Liver (tissue), 9 donors: ENCODE measurements around the gene CPT1B. TPM values are rescaled to one million over a fixed set of nuclear protein-coding genes. Genes with fewer than 3 reads are reported as not detected.
A peak's percentile ranks its signal among the peaks of the same experiment; 100 is the strongest.

Experiments used
- DNase-seq: peaks from one replicate; pipeline ENCODE4 v3.0.0-alpha.2; 2017; ENCODE audit warnings: low spot score
- H3K27ac ChIP-seq, 2 donors: one replicate each; pipeline ENCODE4 v1.7.0; 2013; ENCODE audit warnings: inconsistent platforms in 2 of 2, low read length in 2 of 2, control low read depth in 1 of 2, low read depth in 1 of 2, mild to moderate bottlenecking in 1 of 2
- H3K27me3 ChIP-seq, 4 donors: one replicate each; pipeline versions ENCODE4 v1.6.1 to v1.7.0; 2013; ENCODE audit warnings: low read length in 3 of 4, inconsistent platforms in 1 of 4, mild to moderate bottlenecking in 1 of 4, moderate library complexity in 1 of 4; ENCODE audit not compliant: control insufficient read depth in 4 of 4, insufficient read depth in 4 of 4
- H3K36me3 ChIP-seq, 4 donors: one replicate each; pipeline versions ENCODE4 v1.6.1 to v1.7.0; 2013; ENCODE audit warnings: low read length in 3 of 4, mild to moderate bottlenecking in 3 of 4, low read depth in 1 of 4, moderate library complexity in 1 of 4; ENCODE audit not compliant: control insufficient read depth in 4 of 4, insufficient read depth in 3 of 4
- H3K4me1 ChIP-seq, 4 donors: one replicate each; pipeline versions ENCODE4 v1.6.1 to v1.7.0; 2013; ENCODE audit warnings: low read length in 3 of 4, mild to moderate bottlenecking in 3 of 4, moderate library complexity in 1 of 4; ENCODE audit not compliant: control insufficient read depth in 4 of 4, insufficient read depth in 4 of 4
- H3K4me3 ChIP-seq, 3 donors: one replicate each; pipeline versions ENCODE4 v1.6.1 to v1.7.0; 2013; ENCODE audit warnings: low read length in 3 of 3, control low read depth in 1 of 3, low read depth in 1 of 3, mild to moderate bottlenecking in 1 of 3
- H3K9ac ChIP-seq, 2 donors: one replicate each; pipeline ENCODE4 v1.7.0; 2013; ENCODE audit warnings: low read length in 2 of 2, mild to moderate bottlenecking in 2 of 2, moderate library complexity in 2 of 2, control low read depth in 1 of 2, low read depth in 1 of 2
- H3K9me3 ChIP-seq, 4 donors: one replicate each; pipeline versions ENCODE4 v1.6.1 to v1.7.0; 2013; ENCODE audit warnings: low read length in 3 of 4; ENCODE audit not compliant: control insufficient read depth in 4 of 4
- CTCF ChIP-seq: fragments of 150-350 bp; IDR thresholded peaks from 2 replicates; pipeline ENCODE4 v1.5.1; 2017; ENCODE audit warnings: improper control_type of control experiment, low read depth, low read length; ENCODE audit not compliant: missing input control
- EGR1 ChIP-seq, 2 donors: IDR thresholded peaks; 2 replicates each; pipeline ENCODE4 v1.6.1; 2016 to 2018; ENCODE audit warnings: antibody characterized with exemption in 2 of 2, low read depth in 2 of 2
- FOXA1 ChIP-seq: IDR thresholded peaks from 2 replicates; pipeline ENCODE4 v1.6.1; 2016; ENCODE audit warnings: antibody characterized with exemption
- FOXA2 ChIP-seq: IDR thresholded peaks from 2 replicates; pipeline ENCODE4 v1.6.1; 2016; ENCODE audit warnings: antibody characterized with exemption
- GABPA ChIP-seq, 2 donors: IDR thresholded peaks in 1 of 2; conservative IDR thresholded peaks in 1 of 2; 2 replicates each; pipeline ENCODE4 v1.6.1; 2016; ENCODE audit warnings: antibody characterized with exemption in 2 of 2, mild to moderate bottlenecking in 1 of 2, moderate library complexity in 1 of 2
- HNF4A ChIP-seq, 2 donors: conservative IDR thresholded peaks; 2 replicates each; pipeline ENCODE4 v1.6.1; 2016; ENCODE audit warnings: antibody characterized with exemption in 2 of 2, mild to moderate bottlenecking in 2 of 2
- HNF4G ChIP-seq: IDR thresholded peaks from 2 replicates; pipeline ENCODE4 v1.6.1; 2016; ENCODE audit warnings: antibody characterized with exemption
- JUND ChIP-seq, 2 donors: IDR thresholded peaks; 2 replicates each; pipeline ENCODE4 v1.6.1; 2016; ENCODE audit warnings: antibody characterized with exemption in 2 of 2
- MAX ChIP-seq: IDR thresholded peaks from 2 replicates; pipeline ENCODE4 v1.6.1; 2016; ENCODE audit warnings: antibody characterized with exemption
- NR2F2 ChIP-seq: IDR thresholded peaks from 2 replicates; pipeline ENCODE4 v1.6.1; 2016; ENCODE audit warnings: antibody characterized with exemption
- RAD21 ChIP-seq, 2 donors: IDR thresholded peaks; 2 replicates each; pipeline ENCODE4 v1.6.1; 2016; ENCODE audit warnings: antibody characterized with exemption in 2 of 2, mild to moderate bottlenecking in 2 of 2
- REST ChIP-seq: IDR thresholded peaks from 2 replicates; pipeline ENCODE4 v1.6.1; 2016; ENCODE audit warnings: antibody characterized with exemption, mild to moderate bottlenecking
- RXRA ChIP-seq, 2 donors: IDR thresholded peaks; 2 replicates each; pipeline ENCODE4 v1.6.1; 2017 to 2018; ENCODE audit warnings: antibody characterized with exemption in 2 of 2, mild to moderate bottlenecking in 1 of 2
- SP1 ChIP-seq: IDR thresholded peaks from 2 replicates; pipeline ENCODE4 v1.6.1; 2018; ENCODE audit warnings: antibody characterized with exemption, mild to moderate bottlenecking
- TAF1 ChIP-seq: conservative IDR thresholded peaks from 2 replicates; pipeline ENCODE4 v1.6.1; 2016; ENCODE audit warnings: antibody characterized with exemption, mild to moderate bottlenecking
- YY1 ChIP-seq: IDR thresholded peaks from 2 replicates; pipeline ENCODE4 v1.6.1; 2016; ENCODE audit warnings: antibody characterized with exemption, mild to moderate bottlenecking
- WGBS: extraction: QIAGEN DNeasy Blood & Tissue Kit; methylation state at CpG from one replicate; pipeline ENCODE4 v1.1.7; 2013; 5-methylcytosine and 5-hydroxymethylcytosine counted together
- polyA plus RNA-seq, 2 donors: library from polyadenylated mRNA; stranded (reverse) in 1 of 2; unstranded in 1 of 2; fragments of 200-250 nt in 1 of 2; fragments of >200 nt in 1 of 2; fragmentation: Nextera tagmentation in 1 of 2; extraction: Ambion mirVana in 1 of 2; gene quantifications; one replicate each; pipeline versions ENCODE4 v1.2.1 to v1.2.3, GENCODE V29; 2013 to 2015
- total RNA-seq, 2 donors: library from RNA; depleted of rRNA; stranded (reverse); fragments of >200 nt; gene quantifications; one replicate each; pipeline ENCODE4 v1.2.3, GENCODE V29; 2014
- donor health status: healthy.
- donor health status: healthy.
- donor health status: healthy.
- donor health status: healthy.
- donor health status: healthy.

The CPT1B gene
- total and polyA plus RNA-seq, 4 donors = 3.0 to 13.6 (median 4.9) TPM

GRCh38 chr22:50626314-50626849 lies 48.2 kb upstream of the CPT1B start:
- no peak for DNase-seq
- peaks cover 10 to 54% (median 26%) of the 10 kb centered on the region in 4 donors for H3K4me1 ChIP-seq
- H3K27ac ChIP-seq = no peak overlapping the region
- no peaks in the 10 kb centered on the region for H3K36me3 ChIP-seq
- 91% methylated on average over 12 of the region's 12 CpGs for WGBS
- no peak overlapping the region for H3K9ac ChIP-seq
- no peak overlapping the region for H3K4me3 ChIP-seq
- no peaks in the 10 kb centered on the region for H3K27me3 ChIP-seq
- no peak for TF ChIP-seq TAF1
- TF ChIP-seq RXRA (IDR thresholded peaks at IDR 0.05) = no peak
- no peak for TF ChIP-seq NR2F2
- TF ChIP-seq MAX = no peak
- TF ChIP-seq HNF4A (conservative IDR thresholded peaks at IDR 0.05) = no peak
- TF ChIP-seq JUND (IDR thresholded peaks at IDR 0.05) = no peak
- TF ChIP-seq HNF4G = no peak
- no peak for TF ChIP-seq RAD21 (IDR thresholded peaks at IDR 0.05)
- no peak for TF ChIP-seq SP1
- no peak for TF ChIP-seq EGR1 (IDR thresholded peaks at IDR 0.05; ENCODE audit: low read depth in 2 of 2)
- H3K9me3 ChIP-seq = no peaks in the 10 kb centered on the region

GRCh38 chr22:50625568-50626313 lies 47.5 kb upstream of the CPT1B start:
- Histone ChIP-seq H3K4me3 (no peak overlapping the region), H3K9me3 (no peaks in the 10 kb centered on the region), H3K27me3 (no peaks in the 10 kb centered on the region), H3K27ac (no peak overlapping the region), H3K9ac (no peak overlapping the region), H3K4me1 (peaks cover 11 to 60% (median 32%) of the 10 kb centered on the region in 4 donors), H3K36me3 (no peaks in the 10 kb centered on the region)
- TF ChIP-seq TAF1 (no peak), RAD21 (IDR thresholded peaks at IDR 0.05) (peak in 1 of 2 donors; percentile 41)
- no peak for DNase-seq
- WGBS = 90% methylated on average over 27 of the region's 27 CpGs

DNA sequence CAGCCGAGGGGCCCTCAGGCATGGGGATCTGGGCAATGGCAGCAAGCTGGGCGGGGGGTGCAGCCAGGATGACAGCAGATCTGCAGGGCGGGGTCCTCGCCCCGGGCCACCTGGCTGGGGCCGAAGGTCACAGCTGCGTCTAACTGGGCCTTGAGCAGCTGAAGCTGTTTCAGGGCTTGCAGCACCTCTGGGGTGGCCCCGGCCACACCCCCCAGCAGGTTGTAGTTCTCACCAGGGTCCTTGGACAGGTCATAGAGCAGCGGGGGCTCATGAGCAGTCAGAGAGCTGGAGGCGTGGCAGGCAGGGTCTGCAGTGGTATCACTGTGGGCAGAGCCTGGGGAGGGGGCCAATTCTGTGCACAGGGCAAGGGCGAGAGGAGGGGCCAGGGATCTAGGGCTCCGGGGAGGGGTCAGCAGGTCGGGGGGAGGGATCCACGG lies 46.9 kb upstream of the CPT1B start:
- Histone ChIP-seq H3K9me3 (no peaks in the 10 kb centered on the region), H3K27ac (no peak overlapping the region), H3K9ac (no peak overlapping the region), H3K36me3 (no peaks in the 10 kb centered on the region), H3K27me3 (no peaks in the 10 kb centered on the region), H3K4me1 (peaks cover 11 to 62% (median 36%) of the 10 kb centered on the region in 4 donors), H3K4me3 (no peak overlapping the region)
- DNase-seq = no peak
- TF ChIP-seq RXRA (IDR thresholded peaks at IDR 0.05) (no peak), GABPA (IDR thresholded peaks at IDR 0.05 in 1 of 2, conservative IDR thresholded peaks at IDR 0.05 in 1 of 2) (no peak), EGR1 (IDR thresholded peaks at IDR 0.05; ENCODE audit: low read depth in 2 of 2) (no peak)
- WGBS = 79% methylated on average over 14 of the region's 14 CpGs

GRCh38 chr22:50624347-50625130 lies 46.3 kb upstream of the CPT1B start:
- no peaks in the 10 kb centered on the region for H3K36me3 ChIP-seq
- no peaks in the 10 kb centered on the region for H3K27me3 ChIP-seq
- WGBS = 87% methylated on average over 16 of the region's 16 CpGs
- DNase-seq = no peak
- no peak overlapping the region for H3K4me3 ChIP-seq
- H3K27ac ChIP-seq = no peak overlapping the region
- H3K9ac ChIP-seq = no peak overlapping the region
- peaks cover 11 to 59% (median 36%) of the 10 kb centered on the region in 4 donors for H3K4me1 ChIP-seq
- no peaks in the 10 kb centered on the region for H3K9me3 ChIP-seq
- TF ChIP-seq CTCF = no peak
- no peak for TF ChIP-seq FOXA1
- TF ChIP-seq FOXA2 = no peak
- no peak for TF ChIP-seq HNF4A (conservative IDR thresholded peaks at IDR 0.05)
- no peak for TF ChIP-seq REST
- no peak for TF ChIP-seq YY1
- no peak for TF ChIP-seq MAX
- no peak for TF ChIP-seq RXRA (IDR thresholded peaks at IDR 0.05)
